ENCODE measurements around the gene NKX1-1.
"Not testable (repeated sequence)": the region's sequence is repeated elsewhere in the genome, so short reads cannot be mapped to it uniquely, and the experiment has no call there.

NKX1-1 gene

GRCh38 chr4:1383728-1384591 is 22.3 kb downstream of the NKX1-1 start:
- no peak for DNase-seq

- no peak for DNase-seq
Measured at GRCh38 chr4:1382776-1383727, 23.2 kb downstream of the NKX1-1 start.

GRCh38 chr4:1381944-1382541 is 24.2 kb downstream of the NKX1-1 start:
- no peak for DNase-seq

GRCh38 chr4:1381181-1381621 is 25.0 kb downstream of the NKX1-1 start:
- no peak for DNase-seq

GRCh38 chr4:1380368-1381151 is 25.7 kb downstream of the NKX1-1 start:
- DNase-seq, result no peak

GRCh38 chr4:1379801-1380331 is 26.4 kb downstream of the NKX1-1 start:
- no peak for DNase-seq

- DNase-seq, result no peak
Measured at GRCh38 chr4:1379351-1379781, 26.9 kb downstream of the NKX1-1 start.

- no peak for DNase-seq
Measured at GRCh38 chr4:1378559-1379231, 27.5 kb downstream of the NKX1-1 start.

GRCh38 chr4:1377606-1378261 is 28.5 kb downstream of the NKX1-1 start:
- no peak for DNase-seq

- no peak for DNase-seq
Measured at GRCh38 chr4:1376841-1377605, 29.2 kb downstream of the NKX1-1 start.

- no peak for DNase-seq
Measured at GRCh38 chr4:1376391-1376840, 29.8 kb downstream of the NKX1-1 start.

GRCh38 chr4:1375761-1376322 is 30.4 kb downstream of the NKX1-1 start:
- DNase-seq, result no peak

GRCh38 chr4:1375051-1375721 is 31.1 kb downstream of the NKX1-1 start:
- no peak for DNase-seq

GRCh38 chr4:1374706-1375045 is 31.6 kb downstream of the NKX1-1 start:
- no peak for DNase-seq

- DNase-seq, result no peak
Measured at GRCh38 chr4:1373892-1374705, 32.1 kb downstream of the NKX1-1 start.

- DNase-seq, result not testable (repeated sequence)
Measured at GRCh38 chr4:1372576-1372975, 33.7 kb downstream of the NKX1-1 start.

GRCh38 chr4:1371176-1372165 is 34.8 kb downstream of the NKX1-1 start:
- DNase-seq, result no peak

Data from cerebellar nuclear complex (tissue), 1 donor.